ENCODE measurements around the gene NEB. TPM values are rescaled to one million over a fixed set of nuclear protein-coding genes. Genes with fewer than 3 reads are reported as not detected.

NEB gene
- total RNA-seq, 1 experiment from 2014 or later = 0.51 TPM

- no peak for DNase-seq (ENCODE audit: low read depth)
Observed at GRCh38 chr2:151544449-151544848, 189.8 kb downstream of the NEB start.

GRCh38 chr2:151543876-151544275 is 190.4 kb downstream of the NEB start:
- in situ Hi-C loops (cut with HindIII; ENCODE audit: low pct_unique_long_range_greater_than_20kb, low sequenced_read_pairs) = no loop called here
- no peak for DNase-seq (ENCODE audit: low read depth)

More at GRCh38 chr2:151544449-151544848, 189.8 kb downstream of the NEB start:
- in situ Hi-C loops (cut with HindIII; ENCODE audit: low pct_unique_long_range_greater_than_20kb, low sequenced_read_pairs) = no loop called here

- in situ Hi-C loops (cut with HindIII; ENCODE audit: low pct_unique_long_range_greater_than_20kb, low sequenced_read_pairs) = no loop called here
- DNase-seq (ENCODE audit: low read depth) = no peak
Observed at GRCh38 chr2:151534001-151534400, 200.3 kb downstream of the NEB start.

GRCh38 chr2:151533127-151533526 is 201.1 kb downstream of the NEB start:
- in situ Hi-C loops (cut with HindIII; ENCODE audit: low pct_unique_long_range_greater_than_20kb, low sequenced_read_pairs) = no loop called here
- no peak for DNase-seq (ENCODE audit: low read depth)

DNA sequence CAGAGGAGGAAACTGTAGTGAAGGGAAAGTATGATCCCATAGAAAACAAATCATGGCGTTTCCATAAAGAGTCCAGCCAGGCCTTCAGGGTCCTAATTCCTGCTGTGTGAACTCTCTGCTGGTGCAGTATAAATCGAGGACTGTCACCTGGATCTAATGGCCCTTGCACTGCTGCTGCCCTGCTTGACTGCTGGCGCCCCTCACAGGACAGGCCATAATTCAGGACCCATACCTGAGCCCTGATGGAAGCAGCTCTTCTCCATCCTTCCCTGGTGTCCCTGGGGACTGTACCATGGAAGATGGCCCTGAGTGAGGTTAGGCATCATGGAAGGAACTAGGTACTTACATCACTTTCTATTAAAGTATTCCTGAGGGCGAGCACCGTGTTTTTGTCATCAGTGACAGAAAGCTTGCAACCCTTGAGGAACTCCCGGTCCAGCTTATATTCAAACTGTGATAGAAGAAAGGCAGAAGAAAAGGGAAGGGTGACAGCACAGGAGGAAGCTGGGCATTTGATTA is 207.6 kb downstream of the NEB start:
- DNase-seq (ENCODE audit: low read depth) = no peak
- in situ Hi-C loops (cut with HindIII; ENCODE audit: low pct_unique_long_range_greater_than_20kb, low sequenced_read_pairs) = no loop called here

- DNase-seq (ENCODE audit: low read depth) = no peak
- in situ Hi-C loops (cut with HindIII; ENCODE audit: low pct_unique_long_range_greater_than_20kb, low sequenced_read_pairs) = no loop called here
Observed at GRCh38 chr2:151525821-151526373, 208.4 kb downstream of the NEB start.

- in situ Hi-C loops (cut with HindIII; ENCODE audit: low pct_unique_long_range_greater_than_20kb, low sequenced_read_pairs) = no loop called here
- no peak for DNase-seq (ENCODE audit: low read depth)
Observed at GRCh38 chr2:151523850-151524249, 210.4 kb downstream of the NEB start.

- in situ Hi-C loops (cut with HindIII; ENCODE audit: low pct_unique_long_range_greater_than_20kb, low sequenced_read_pairs) = no loop called here
- no peak for DNase-seq (ENCODE audit: low read depth)
Observed at GRCh38 chr2:151522556-151522955, 211.7 kb downstream of the NEB start.

DNA sequence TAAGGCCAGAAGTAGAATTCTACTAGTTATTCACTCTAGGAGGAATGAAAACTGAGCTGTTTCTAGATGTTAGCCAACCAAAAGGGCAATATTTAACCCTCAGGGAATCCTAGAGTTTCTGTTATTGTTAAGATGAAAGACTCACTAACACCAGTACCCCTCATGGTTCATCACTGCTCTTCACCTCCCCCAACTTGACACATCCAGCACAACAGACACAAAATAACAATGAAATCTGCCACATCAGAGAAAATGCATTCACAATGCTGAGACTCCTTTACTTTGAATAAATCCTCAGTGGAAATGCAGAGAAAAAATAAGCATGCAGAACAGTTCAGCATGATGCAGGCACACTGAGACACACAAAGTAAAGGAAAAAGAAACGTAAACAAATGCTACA is 213.3 kb downstream of the NEB start:
- in situ Hi-C loops (cut with HindIII; ENCODE audit: low pct_unique_long_range_greater_than_20kb, low sequenced_read_pairs) = no loop called here
- DNase-seq (ENCODE audit: low read depth) = no peak

DNA sequence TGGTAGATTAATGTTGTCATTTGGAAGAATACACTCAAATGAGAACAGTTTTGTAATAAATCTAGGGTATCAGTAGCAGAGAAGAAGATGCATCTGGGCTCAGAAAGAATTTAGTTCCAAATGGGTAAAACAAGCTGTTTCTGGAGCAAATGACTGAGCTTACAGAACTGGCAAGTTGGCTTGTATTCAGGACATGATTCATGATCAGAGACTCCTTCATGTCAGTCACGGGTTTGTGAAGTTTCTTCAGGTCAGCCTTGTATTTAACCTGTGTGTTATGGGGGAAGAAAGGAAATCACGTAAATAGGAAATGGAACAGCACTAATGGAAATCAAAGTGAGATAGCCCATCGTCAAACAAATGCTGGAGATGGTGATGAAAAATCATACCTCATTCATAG is 215.5 kb downstream of the NEB start:
- in situ Hi-C loops (cut with HindIII; ENCODE audit: low pct_unique_long_range_greater_than_20kb, low sequenced_read_pairs) = no loop called here

GRCh38 chr2:151508519-151508918 is 225.8 kb downstream of the NEB start:
- in situ Hi-C loops (cut with HindIII; ENCODE audit: low pct_unique_long_range_greater_than_20kb, low sequenced_read_pairs) = no loop called here
- no peak for DNase-seq (ENCODE audit: low read depth)

More for the DNA sequence above, 215.5 kb downstream of the NEB start:
- no peak for DNase-seq (ENCODE audit: low read depth)

GRCh38 chr2:151506170-151506569 is 228.1 kb downstream of the NEB start:
- in situ Hi-C loops (cut with HindIII; ENCODE audit: low pct_unique_long_range_greater_than_20kb, low sequenced_read_pairs) = no loop called here
- no peak for DNase-seq (ENCODE audit: low read depth)

DNA sequence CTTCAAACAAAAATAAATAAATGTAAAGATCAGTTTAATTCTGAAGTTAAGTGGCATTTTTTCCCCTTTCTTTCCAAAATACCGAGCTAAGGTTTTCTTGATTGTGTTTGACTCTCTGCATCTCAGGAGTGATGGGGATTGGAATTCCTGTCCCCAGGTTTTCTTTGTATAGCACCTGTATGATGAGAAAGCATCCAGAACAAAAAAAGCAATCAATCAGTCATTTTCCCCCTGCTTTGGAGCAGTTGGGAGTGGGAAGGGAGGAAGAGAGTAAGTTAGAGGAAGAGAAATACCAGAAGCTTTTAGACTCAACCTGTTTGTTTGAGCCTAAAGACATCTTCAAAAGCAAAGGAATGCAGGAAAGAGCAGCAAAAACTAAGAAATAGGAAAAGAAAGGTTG is 236.1 kb downstream of the NEB start:
- in situ Hi-C loops (cut with HindIII; ENCODE audit: low pct_unique_long_range_greater_than_20kb, low sequenced_read_pairs) = no loop called here
- DNase-seq (ENCODE audit: low read depth) = no peak

- DNase-seq (ENCODE audit: low read depth) = no peak
- in situ Hi-C loops (cut with HindIII; ENCODE audit: low pct_unique_long_range_greater_than_20kb, low sequenced_read_pairs) = no loop called here
Observed at GRCh38 chr2:151491496-151491895, 242.8 kb downstream of the NEB start.

- no peak for DNase-seq (ENCODE audit: low read depth)
- in situ Hi-C loops (cut with HindIII; ENCODE audit: low pct_unique_long_range_greater_than_20kb, low sequenced_read_pairs) = no loop called here
Observed at GRCh38 chr2:151490276-151490675, 244.0 kb downstream of the NEB start.

- DNase-seq (ENCODE audit: low read depth) = no peak
- in situ Hi-C loops (cut with HindIII; ENCODE audit: low pct_unique_long_range_greater_than_20kb, low sequenced_read_pairs) = no loop called here
Observed at GRCh38 chr2:151486053-151486452, 248.2 kb downstream of the NEB start.

DNA sequence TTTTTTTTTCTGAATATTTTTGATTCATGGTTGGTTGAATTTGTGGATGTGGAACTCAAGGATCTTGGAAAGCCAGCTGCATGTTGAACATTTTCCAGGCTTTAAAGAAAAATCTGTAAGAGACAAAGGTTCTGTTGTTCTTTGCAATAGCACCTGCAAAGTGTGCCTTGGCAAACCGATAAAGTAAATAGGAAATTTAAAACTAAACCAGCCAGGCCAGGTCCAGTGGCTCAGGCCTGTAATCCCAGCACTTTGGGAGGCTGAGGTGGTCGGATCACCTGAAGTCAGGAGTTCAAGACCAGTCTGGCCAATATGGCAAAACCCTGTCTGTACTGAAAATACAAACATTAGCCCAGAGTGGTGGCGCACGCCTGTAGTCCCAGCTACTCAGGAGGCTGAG is 250.2 kb downstream of the NEB start:
- in situ Hi-C loops (cut with HindIII; ENCODE audit: low pct_unique_long_range_greater_than_20kb, low sequenced_read_pairs) = no loop called here

DNA sequence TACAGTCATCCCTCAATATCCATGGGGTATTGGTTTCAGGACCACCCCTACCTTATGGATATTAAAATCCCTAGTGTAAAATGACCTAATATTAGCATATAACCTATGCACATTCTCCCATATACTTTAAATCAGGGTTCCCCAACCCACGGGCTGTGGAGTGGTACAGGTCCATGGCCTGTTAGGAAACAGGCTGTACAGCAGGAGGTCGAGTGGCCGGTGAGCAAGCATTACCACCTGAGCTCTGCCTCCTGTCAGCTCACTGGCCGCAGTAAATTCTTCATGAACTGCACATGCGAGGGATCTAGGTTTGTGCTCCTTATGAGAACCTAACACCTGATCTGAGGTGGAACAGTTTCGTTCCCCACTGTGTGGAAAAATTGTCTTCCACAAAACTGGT is 250.7 kb downstream of the NEB start:
- no peak for DNase-seq (ENCODE audit: low read depth)
- in situ Hi-C loops (cut with HindIII; ENCODE audit: low pct_unique_long_range_greater_than_20kb, low sequenced_read_pairs) = no loop called here

More for the DNA sequence above, 250.2 kb downstream of the NEB start:
- DNase-seq (ENCODE audit: low read depth) = no peak

DNA sequence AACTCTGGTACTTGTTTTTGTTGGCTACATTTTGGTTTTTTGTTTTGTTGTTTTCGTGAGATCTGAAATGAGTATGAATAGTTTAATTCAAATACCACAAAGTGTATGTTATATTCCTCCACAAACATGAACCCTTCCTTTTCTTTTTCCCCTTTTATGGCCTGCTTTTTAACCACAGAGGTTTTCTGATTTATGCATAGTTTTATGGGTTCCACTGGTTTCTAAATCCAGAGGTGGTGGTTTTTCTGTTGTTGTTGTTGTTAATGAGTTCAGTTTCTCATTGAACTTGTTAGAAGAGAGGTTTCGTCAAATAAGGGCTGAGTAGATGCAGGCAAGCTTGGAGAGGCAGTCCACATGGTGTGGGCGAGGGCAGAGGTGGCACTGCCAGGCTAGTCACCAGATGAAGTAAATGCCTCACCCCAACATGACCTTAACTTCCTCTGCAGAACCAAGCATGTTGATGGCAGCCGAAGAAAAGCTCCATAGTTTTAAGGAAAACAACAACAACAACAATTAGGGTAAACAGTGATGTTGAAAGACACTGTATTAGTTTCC is 252.0 kb downstream of the NEB start:
- in situ Hi-C loops (cut with HindIII; ENCODE audit: low pct_unique_long_range_greater_than_20kb, low sequenced_read_pairs) = no loop called here

DNA sequence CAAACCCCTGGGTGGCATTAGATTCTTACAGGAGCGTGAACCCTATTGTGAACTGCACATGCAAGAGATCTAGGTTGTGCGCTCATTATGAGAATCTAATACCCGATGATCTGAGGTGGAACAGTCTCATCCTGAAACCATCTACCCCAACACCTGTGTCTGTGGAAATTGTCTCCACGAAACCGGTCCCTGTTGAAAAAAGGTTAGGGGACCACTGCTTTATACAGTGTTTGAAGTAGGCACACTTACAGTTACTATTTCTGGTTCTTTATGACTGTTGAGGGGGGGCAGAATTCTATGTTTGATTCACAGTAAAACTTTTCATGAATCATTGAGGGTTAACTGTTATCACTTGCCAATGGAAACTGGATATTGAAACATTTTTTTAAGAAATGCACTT is 252.5 kb downstream of the NEB start:
- no peak for DNase-seq (ENCODE audit: low read depth)
- in situ Hi-C loops (cut with HindIII; ENCODE audit: low pct_unique_long_range_greater_than_20kb, low sequenced_read_pairs) = no loop called here

More for the DNA sequence above, 252.0 kb downstream of the NEB start:
- no peak for DNase-seq (ENCODE audit: low read depth)

Measured in Caki2 (cell line).